PC-9 (cell line): ENCODE data around the gene LINS1. TPM values are rescaled to one million over a fixed set of nuclear protein-coding genes. Genes with fewer than 3 reads are reported as not detected.

Source experiments
- BruUV-seq: library from RNA; stranded (reverse); fragments of 400-500 nt; replicated peaks from 2 replicates; lab custom pipeline; 2021; lab: Mats Ljungman, UMichigan
- CTCF ChIA-PET: fragments of 300-600 bp; sonication (Branson Sonifier 250); formaldehyde crosslinking; loops from one replicate; lab custom pipeline; 2022; ENCODE audit warnings: antibody characterized with exemption; lab: Charles Lee
- POLR2A ChIA-PET: fragments of 300-600 bp; sonication (Branson Sonifier 250); formaldehyde crosslinking; loops from one replicate; lab custom pipeline; 2022; ENCODE audit warnings: antibody characterized with exemption; ENCODE audit not compliant: unreplicated experiment; lab: Charles Lee
- DNase-seq, 2 experiments: peaks; one replicate each; pipeline versions ENCODE4 v3.0.0 to v3.0.0-alpha.2; 2015 to 2022; ENCODE audit warnings: mixed read lengths in 1 of 2
- H2AFZ ChIP-seq: fragments of 200-600 bp; sonication (generic); 2 replicates; pipeline ENCODE4 v1.8.1; 2017; ENCODE audit warnings: antibody characterized with exemption
- H3F3A ChIP-seq: fragments of 200-600 bp; sonication (generic); 2 replicates; pipeline ENCODE4 v1.8.1; 2017; ENCODE audit warnings: antibody characterized with exemption, mild to moderate bottlenecking, low read depth; ENCODE audit not compliant: insufficient read depth
- H3K27ac ChIP-seq: fragments of 200-600 bp; sonication (generic); 2 replicates; pipeline ENCODE4 v1.6.1; 2016; ENCODE audit warnings: mixed run types
- H3K27me3 ChIP-seq: fragments of 200-600 bp; sonication (generic); 2 replicates; pipeline ENCODE4 v1.6.1; 2016; ENCODE audit warnings: low read depth, mixed run types; ENCODE audit not compliant: insufficient read depth
- H3K36me3 ChIP-seq: fragments of 200-600 bp; sonication (generic); 2 replicates; pipeline ENCODE4 v1.6.1; 2016; ENCODE audit warnings: low read depth, mixed run types
- H3K4me1 ChIP-seq: fragments of 200-600 bp; sonication (generic); replicated peaks from 2 replicates; pipeline ENCODE4 v1.6.1; 2016; ENCODE audit warnings: mixed run types; ENCODE audit not compliant: insufficient read depth
- H3K4me2 ChIP-seq: fragments of 200-600 bp; sonication (generic); 2 replicates; pipeline ENCODE4 v1.6.1; 2017; ENCODE audit warnings: mixed run types
- H3K4me3 ChIP-seq: fragments of 200-600 bp; sonication (generic); 2 replicates; pipeline ENCODE4 v1.6.1; 2016; ENCODE audit warnings: mixed run types
- H3K79me2 ChIP-seq: fragments of 200-600 bp; sonication (generic); 2 replicates; pipeline ENCODE4 v1.6.1; 2017; ENCODE audit warnings: low read depth, mixed run types
- H3K9me2 ChIP-seq: fragments of 200-600 bp; sonication (generic); 2 replicates; pipeline ENCODE4 v1.8.1; 2017; ENCODE audit warnings: mild to moderate bottlenecking; ENCODE audit not compliant: insufficient read depth
- H3K9me3 ChIP-seq: fragments of 200-600 bp; sonication (generic); 2 replicates; pipeline ENCODE4 v1.8.1; 2016; ENCODE audit warnings: low read depth; ENCODE audit not compliant: insufficient read depth
- H4K20me1 ChIP-seq: fragments of 200-600 bp; sonication (generic); 2 replicates; pipeline ENCODE4 v1.8.1; 2017; ENCODE audit not compliant: insufficient read depth
- EZH2 ChIP-seq: fragments of 200-600 bp; sonication (generic); IDR thresholded peaks from 2 replicates; pipeline ENCODE4 v1.8.0; 2017; ENCODE audit warnings: antibody characterized with exemption, low read depth
- intact Hi-C: fragments of 100-400 bp; cut with micrococcal nuclease; formaldehyde crosslinking; loops from one replicate; pipeline ENCODE4 v1.10.0; 2022; ENCODE audit not compliant: unreplicated experiment
- total RNA-seq: library from RNA; stranded (reverse); gene quantifications from 2 replicates; pipeline ENCODE4 v1.2.3, GENCODE V29; 2021
- TF ChIP-seq, protein P1 (sequence below): fragments of 200-600 bp; sonication (generic); conservative IDR thresholded peaks from 2 replicates; pipeline ENCODE4 v1.6.1; 2017; ENCODE audit warnings: mixed run types, antibody characterized with exemption, mild to moderate bottlenecking, moderate library complexity

The LINS1 gene
- total RNA-seq, 1 experiment from 2014 or later = 10.9 TPM

DNA sequence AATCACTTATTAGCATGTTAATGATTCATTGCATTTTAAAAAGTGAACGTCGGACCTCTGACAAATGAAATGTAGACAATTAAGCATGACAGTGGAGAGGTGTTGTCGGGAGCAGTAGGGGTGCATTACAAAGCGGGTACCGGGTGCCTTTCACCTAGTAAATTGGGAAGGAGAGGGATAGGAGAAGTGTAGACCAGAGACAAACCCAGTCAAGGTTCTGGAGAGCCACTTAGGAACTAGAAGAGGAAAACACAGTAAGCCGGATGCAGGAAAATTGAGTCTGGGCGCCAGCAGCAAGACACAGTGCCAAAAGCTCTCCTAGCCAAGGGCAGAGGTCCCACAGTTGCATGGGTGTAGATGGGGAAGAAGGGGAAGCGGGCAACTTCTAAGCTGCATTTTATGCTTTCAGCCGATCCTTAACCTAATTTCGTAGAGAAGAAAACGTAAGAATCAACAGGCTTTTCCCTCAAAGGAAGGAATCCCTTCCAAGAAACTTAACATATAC lies 70.1 kb downstream of the LINS1 start:
- Histone ChIP-seq H3K4me2 (no peak overlapping the region), H3K9me3 (no peaks in the 10 kb centered on the region), H3K27me3 (peaks cover 82% of the 10 kb centered on the region), H3F3A (no peaks in the 10 kb centered on the region), H3K27ac (no peak overlapping the region), H3K9me2 (no peaks in the 10 kb centered on the region), H3K4me1 (no peaks in the 10 kb centered on the region), H3K4me3 (no peak overlapping the region), H3K36me3 (no peaks in the 10 kb centered on the region), H2AFZ (no peak overlapping the region), H4K20me1 (no peaks in the 10 kb centered on the region), H3K79me2 (no peaks in the 10 kb centered on the region)
- ChIA-PET CTCF (no interaction called here), POLR2A (no interaction called here)
- BruUV-seq = no TSS peak
- TF ChIP-seq EZH2 = no peak
- TF ChIP-seq, protein P1, sequence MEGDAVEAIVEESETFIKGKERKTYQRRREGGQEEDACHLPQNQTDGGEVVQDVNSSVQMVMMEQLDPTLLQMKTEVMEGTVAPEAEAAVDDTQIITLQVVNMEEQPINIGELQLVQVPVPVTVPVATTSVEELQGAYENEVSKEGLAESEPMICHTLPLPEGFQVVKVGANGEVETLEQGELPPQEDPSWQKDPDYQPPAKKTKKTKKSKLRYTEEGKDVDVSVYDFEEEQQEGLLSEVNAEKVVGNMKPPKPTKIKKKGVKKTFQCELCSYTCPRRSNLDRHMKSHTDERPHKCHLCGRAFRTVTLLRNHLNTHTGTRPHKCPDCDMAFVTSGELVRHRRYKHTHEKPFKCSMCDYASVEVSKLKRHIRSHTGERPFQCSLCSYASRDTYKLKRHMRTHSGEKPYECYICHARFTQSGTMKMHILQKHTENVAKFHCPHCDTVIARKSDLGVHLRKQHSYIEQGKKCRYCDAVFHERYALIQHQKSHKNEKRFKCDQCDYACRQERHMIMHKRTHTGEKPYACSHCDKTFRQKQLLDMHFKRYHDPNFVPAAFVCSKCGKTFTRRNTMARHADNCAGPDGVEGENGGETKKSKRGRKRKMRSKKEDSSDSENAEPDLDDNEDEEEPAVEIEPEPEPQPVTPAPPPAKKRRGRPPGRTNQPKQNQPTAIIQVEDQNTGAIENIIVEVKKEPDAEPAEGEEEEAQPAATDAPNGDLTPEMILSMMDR = no peak
- intact Hi-C loops = no loop called here
- DNase-seq = no peak

DNA sequence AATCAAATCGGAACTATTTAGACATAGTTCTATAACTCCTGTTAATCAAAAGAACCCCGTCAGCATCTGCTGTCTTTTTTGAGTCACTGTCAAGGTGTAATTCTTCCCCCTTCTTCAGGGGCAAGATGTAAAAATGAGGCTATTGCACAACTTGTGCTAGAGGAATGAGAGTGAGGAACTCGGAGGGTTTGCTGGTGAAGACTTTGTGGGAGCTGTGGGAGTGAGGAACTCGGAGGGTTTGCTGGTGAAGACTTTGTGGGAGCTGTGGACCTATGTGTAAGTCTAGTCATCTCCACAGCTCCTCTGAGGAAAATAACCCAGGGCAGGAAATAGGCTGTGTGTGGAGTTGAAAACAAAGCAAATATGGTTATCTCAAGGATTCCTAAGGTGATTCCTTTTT lies 70.8 kb downstream of the LINS1 start:
- BruUV-seq = no TSS peak
- TF ChIP-seq, protein P1 = no peak
- no peak for TF ChIP-seq EZH2
- Histone ChIP-seq H3K9me2 (no peaks in the 10 kb centered on the region), H3F3A (no peaks in the 10 kb centered on the region), H4K20me1 (no peaks in the 10 kb centered on the region), H2AFZ (no peak overlapping the region), H3K27me3 (peaks cover 76% of the 10 kb centered on the region), H3K9me3 (no peaks in the 10 kb centered on the region), H3K79me2 (no peaks in the 10 kb centered on the region), H3K27ac (no peak overlapping the region), H3K36me3 (no peaks in the 10 kb centered on the region), H3K4me3 (no peak overlapping the region), H3K4me1 (no peaks in the 10 kb centered on the region), H3K4me2 (no peak overlapping the region)
- POLR2A ChIA-PET = no interaction called here
- CTCF ChIA-PET = no interaction called here
- DNase-seq = no peak
- intact Hi-C loops = no loop called here

DNA sequence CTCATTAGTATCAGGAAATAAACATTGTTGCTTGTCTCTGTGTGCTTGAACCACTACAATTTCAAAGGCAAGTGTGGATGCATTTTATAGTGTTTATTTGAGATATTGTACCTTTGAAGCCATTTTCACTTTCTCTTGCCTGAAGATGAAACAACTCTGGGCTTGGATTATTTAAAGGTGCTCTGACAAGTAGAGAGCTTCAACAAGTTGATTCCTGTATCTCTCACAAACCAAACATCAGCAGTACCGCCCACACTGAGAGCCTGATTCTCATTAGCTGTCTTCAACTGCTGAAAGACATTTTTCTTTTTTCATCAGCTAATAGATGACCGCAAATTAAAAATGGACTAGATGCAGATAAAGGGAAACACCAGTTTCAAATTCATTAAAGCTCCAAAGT lies 72.4 kb downstream of the LINS1 start:
- H3K27ac ChIP-seq = no peak overlapping the region
- H3K4me3 ChIP-seq = no peak overlapping the region
- no peak overlapping the region for H2AFZ ChIP-seq
- no peaks in the 10 kb centered on the region for H3K79me2 ChIP-seq
- intact Hi-C loops = no loop called here
- H3K4me2 ChIP-seq = no peak overlapping the region
- CTCF ChIA-PET = no interaction called here
- H3K9me2 ChIP-seq = no peaks in the 10 kb centered on the region
- no peaks in the 10 kb centered on the region for H4K20me1 ChIP-seq
- peaks cover 69% of the 10 kb centered on the region for H3K27me3 ChIP-seq
- H3F3A ChIP-seq = no peaks in the 10 kb centered on the region
- H3K4me1 ChIP-seq = no peaks in the 10 kb centered on the region
- TF ChIP-seq EZH2 = no peak
- TF ChIP-seq, protein P1 = no peak
- POLR2A ChIA-PET = no interaction called here
- H3K9me3 ChIP-seq = no peaks in the 10 kb centered on the region
- no peak for DNase-seq
- H3K36me3 ChIP-seq = no peaks in the 10 kb centered on the region
- BruUV-seq = no TSS peak
